ENCODE data around the gene WNT1. TPM values are rescaled to one million over a fixed set of nuclear protein-coding genes. Genes with fewer than 3 reads are reported as not detected.
A peak's percentile ranks its signal among the peaks of the same experiment; 100 is the strongest.

Gene WNT1
- total and polyA plus RNA-seq, 2 of the 4 experiments (the other 2 are of a cell fraction) = not detected

DNA sequence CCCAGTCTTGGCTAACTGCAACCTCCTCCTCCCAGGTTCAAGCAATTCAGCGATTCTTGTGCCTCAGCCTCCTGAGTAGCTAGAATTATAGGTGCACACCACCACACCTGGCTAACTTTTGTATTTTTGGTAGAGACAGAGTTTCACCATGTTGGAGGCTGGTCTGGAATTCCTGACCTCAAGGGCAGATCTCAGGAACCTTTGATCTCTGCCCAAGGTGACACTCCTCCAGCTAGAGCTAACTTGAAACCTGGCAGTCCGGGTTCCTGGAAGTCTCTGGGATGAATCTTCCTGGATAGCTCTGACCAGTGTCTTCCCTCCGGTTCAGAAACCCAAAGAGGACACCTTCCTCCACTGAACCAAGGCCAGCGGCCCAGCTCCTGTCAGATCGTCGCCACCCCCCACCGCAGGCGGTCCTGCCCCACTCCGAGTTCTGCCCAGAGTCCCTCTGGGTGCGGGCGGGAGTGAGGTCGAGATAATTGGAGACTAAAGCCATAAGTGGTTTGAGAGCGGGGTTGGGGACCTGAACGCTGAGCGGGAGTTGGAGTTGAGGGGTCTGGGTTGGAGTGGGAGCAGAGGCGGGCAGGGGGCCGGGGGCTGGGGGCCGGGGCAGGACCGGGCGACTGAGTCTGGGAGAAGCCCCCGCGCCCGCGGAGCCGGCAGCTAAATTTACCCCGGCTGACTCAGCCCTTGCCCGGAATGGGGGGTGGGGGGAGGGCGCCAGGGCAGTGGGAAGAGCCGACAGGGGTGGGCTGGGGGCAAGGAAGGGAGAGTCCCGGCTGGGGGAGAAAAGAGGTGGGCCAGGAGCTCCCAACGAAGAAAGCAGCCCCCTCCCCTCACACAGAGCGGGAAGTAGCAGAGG, 16.3 kb downstream of the WNT1 start:
- Histone ChIP-seq H3K27ac (ENCODE audit: insufficient read depth, low read length) (no peak overlapping the region), H2AK9ac (replicated peaks; ENCODE audit: low read depth, low read length, poor library complexity) (no peak overlapping the region), H3K4ac (ENCODE audit: low read depth, low read length) (no peak overlapping the region), H2BK5ac (ENCODE audit: low read depth, low read length, poor library complexity, severe bottlenecking) (no peak overlapping the region), H4K8ac (ENCODE audit: low read depth in 2 of 2, low read length in 2 of 2) (no peak overlapping the region), H4K91ac (ENCODE audit: insufficient read depth, low read depth, low read length) (no peak overlapping the region), H3K36me3 (ENCODE audit: control insufficient read depth, insufficient read depth, low read length) (no peaks in the 10 kb centered on the region), H3K4me3 (ENCODE audit: insufficient read depth, low read depth, low read length) (no peak overlapping the region), H2AFZ (replicated peaks; ENCODE audit: low read length, poor library complexity) (no peak overlapping the region), H2AK5ac (ENCODE audit: low read depth, low read length) (no peak overlapping the region), H3K79me1 (ENCODE audit: low read depth in 1 of 2, low read length in 2 of 2) (no peaks in the 10 kb centered on the region), H3K27me3 (ENCODE audit: control insufficient read depth, insufficient read depth, low read length) (peaks cover 50% of the 10 kb centered on the region), H3K14ac (replicated peaks; ENCODE audit: low read depth, low read length) (no peak overlapping the region), H2BK15ac (ENCODE audit: low read depth, low read length) (no peak overlapping the region), H3K56ac (ENCODE audit: extremely low read depth, insufficient read depth, low read length) (no peak overlapping the region), H2BK120ac (ENCODE audit: low read depth, low read length) (no peak overlapping the region), H3K9me1 (ENCODE audit: insufficient read depth, low read length) (no peaks in the 10 kb centered on the region), H2BK20ac (ENCODE audit: low read depth, low read length) (no peak overlapping the region), H3K9me3 (ENCODE audit: control insufficient read depth, insufficient read depth, low read length) (no peaks in the 10 kb centered on the region), H4K5ac (ENCODE audit: low read depth, low read length) (no peak overlapping the region), H4K20me1 (ENCODE audit: insufficient read depth, low read length) (no peaks in the 10 kb centered on the region), H3K18ac (ENCODE audit: low read depth, low read length) (no peak overlapping the region), H3K23ac (ENCODE audit: low read depth, low read length) (peak overlapping the region; percentile 10; the same call in 1 of the 2 replicates), H3K9ac (ENCODE audit: low read depth, low read length) (no peak overlapping the region), H3K4me2 (ENCODE audit: low read depth, low read length) (no peak overlapping the region; the same call in 1 of the 2 replicates), H3K4me1 (ENCODE audit: control insufficient read depth, insufficient read depth, low read length) (peaks cover 6% of the 10 kb centered on the region)
- 20% methylated on average over 3 of the region's 32 CpGs; no CpG with 5 or more reads in 1 of the 2 experiments for WGBS, 2 experiments (ENCODE audit: extremely low coverage in 2 of 2, insufficient read length in 1 of 2)
- ChIA-PET CTCF (no interaction called here), POLR2A (ENCODE audit: unreplicated experiment) (no interaction called here)
- TF ChIP-seq CEBPB (IDR thresholded peaks at IDR 0.05; ENCODE audit: low read depth, low read length) (no peak), RAD21 (IDR thresholded peaks at IDR 0.05; ENCODE audit: low read length) (no peak), NFE2L2 (IDR thresholded peaks at IDR 0.05; ENCODE audit: low read depth, low read length) (no peak), RFX5 (IDR thresholded peaks at IDR 0.05; ENCODE audit: low read depth, low read length) (no peak), RCOR1 (IDR thresholded peaks at IDR 0.05; ENCODE audit: insufficient replicate concordance, low read length) (no peak), CHD1 (IDR thresholded peaks at IDR 0.05; ENCODE audit: low read depth, low read length) (no peak), MXI1 (IDR thresholded peaks at IDR 0.05; ENCODE audit: borderline replicate concordance, low read depth, low read length) (no peak), MAZ (IDR thresholded peaks at IDR 0.05; ENCODE audit: borderline replicate concordance, low read depth, low read length) (no peak), FOS (IDR thresholded peaks at IDR 0.05; ENCODE audit: low read depth, low read length) (no peak)
- TF ChIP-seq, protein P1, sequence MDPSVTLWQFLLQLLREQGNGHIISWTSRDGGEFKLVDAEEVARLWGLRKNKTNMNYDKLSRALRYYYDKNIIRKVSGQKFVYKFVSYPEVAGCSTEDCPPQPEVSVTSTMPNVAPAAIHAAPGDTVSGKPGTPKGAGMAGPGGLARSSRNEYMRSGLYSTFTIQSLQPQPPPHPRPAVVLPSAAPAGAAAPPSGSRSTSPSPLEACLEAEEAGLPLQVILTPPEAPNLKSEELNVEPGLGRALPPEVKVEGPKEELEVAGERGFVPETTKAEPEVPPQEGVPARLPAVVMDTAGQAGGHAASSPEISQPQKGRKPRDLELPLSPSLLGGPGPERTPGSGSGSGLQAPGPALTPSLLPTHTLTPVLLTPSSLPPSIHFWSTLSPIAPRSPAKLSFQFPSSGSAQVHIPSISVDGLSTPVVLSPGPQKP (IDR thresholded peaks at IDR 0.05; ENCODE audit: borderline replicate concordance, low read depth, low read length) = no peak
- TF ChIP-seq, protein P2, sequence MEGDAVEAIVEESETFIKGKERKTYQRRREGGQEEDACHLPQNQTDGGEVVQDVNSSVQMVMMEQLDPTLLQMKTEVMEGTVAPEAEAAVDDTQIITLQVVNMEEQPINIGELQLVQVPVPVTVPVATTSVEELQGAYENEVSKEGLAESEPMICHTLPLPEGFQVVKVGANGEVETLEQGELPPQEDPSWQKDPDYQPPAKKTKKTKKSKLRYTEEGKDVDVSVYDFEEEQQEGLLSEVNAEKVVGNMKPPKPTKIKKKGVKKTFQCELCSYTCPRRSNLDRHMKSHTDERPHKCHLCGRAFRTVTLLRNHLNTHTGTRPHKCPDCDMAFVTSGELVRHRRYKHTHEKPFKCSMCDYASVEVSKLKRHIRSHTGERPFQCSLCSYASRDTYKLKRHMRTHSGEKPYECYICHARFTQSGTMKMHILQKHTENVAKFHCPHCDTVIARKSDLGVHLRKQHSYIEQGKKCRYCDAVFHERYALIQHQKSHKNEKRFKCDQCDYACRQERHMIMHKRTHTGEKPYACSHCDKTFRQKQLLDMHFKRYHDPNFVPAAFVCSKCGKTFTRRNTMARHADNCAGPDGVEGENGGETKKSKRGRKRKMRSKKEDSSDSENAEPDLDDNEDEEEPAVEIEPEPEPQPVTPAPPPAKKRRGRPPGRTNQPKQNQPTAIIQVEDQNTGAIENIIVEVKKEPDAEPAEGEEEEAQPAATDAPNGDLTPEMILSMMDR (conservative IDR thresholded peaks at IDR 0.05; ENCODE audit: low read depth, low read length) = no peak
- TF ChIP-seq, protein P3, sequence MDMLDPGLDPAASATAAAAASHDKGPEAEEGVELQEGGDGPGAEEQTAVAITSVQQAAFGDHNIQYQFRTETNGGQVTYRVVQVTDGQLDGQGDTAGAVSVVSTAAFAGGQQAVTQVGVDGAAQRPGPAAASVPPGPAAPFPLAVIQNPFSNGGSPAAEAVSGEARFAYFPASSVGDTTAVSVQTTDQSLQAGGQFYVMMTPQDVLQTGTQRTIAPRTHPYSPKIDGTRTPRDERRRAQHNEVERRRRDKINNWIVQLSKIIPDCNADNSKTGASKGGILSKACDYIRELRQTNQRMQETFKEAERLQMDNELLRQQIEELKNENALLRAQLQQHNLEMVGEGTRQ (IDR thresholded peaks at IDR 0.05; ENCODE audit: low read depth, low read length) = no peak
- dilution Hi-C loops (cut with HindIII; ENCODE audit: low sequenced_read_pairs, unreplicated experiment) (no loop called here), intact Hi-C loops (cut with micrococcal nuclease) (loop anchor here (1.0 kb wide), 1 partner anchor 142 kb away; the partner anchor contains the start of gene DDX23), in situ Hi-C loops (cut with MboI; ENCODE audit: low sequenced_read_pairs) (no loop called here)
- DNase-seq = no peak
- ATAC-seq (ENCODE audit: low read depth) = no peak
- BruUV-seq (replicated peaks) = no TSS peak

All from IMR-90 (cell line).